Progenitor cell of endocrine pancreas (in vitro differentiated cells): ENCODE results near the gene HSD17B8. TPM values are rescaled to one million over a fixed set of nuclear protein-coding genes. Genes with fewer than 3 reads are reported as not detected.

Source experiments
- DNase-seq: peaks from one replicate; pipeline ENCODE4 v3.0.0; 2021; ENCODE audit warnings: low spot score; ENCODE audit not compliant: unreplicated experiment
- H3K27ac Mint-ChIP-seq: 2 replicates; pipeline ENCODE4 v1.8.0; 2021; ENCODE audit warnings: mild to moderate bottlenecking, moderate library complexity, mixed read lengths
- H3K27me3 Mint-ChIP-seq: 2 replicates; pipeline ENCODE4 v1.8.0; 2021; ENCODE audit warnings: mixed read lengths
- H3K36me3 Mint-ChIP-seq: 2 replicates; pipeline ENCODE4 v1.8.0; 2022; ENCODE audit warnings: mixed read lengths; ENCODE audit not compliant: insufficient read depth
- H3K4me1 Mint-ChIP-seq: 2 replicates; pipeline ENCODE4 v1.8.0; 2021; ENCODE audit warnings: low read depth, mixed read lengths
- H3K4me3 Mint-ChIP-seq: 2 replicates; pipeline ENCODE4 v1.8.0; 2021; ENCODE audit warnings: low read depth, mild to moderate bottlenecking, moderate library complexity, mixed read lengths
- H3K9me3 Mint-ChIP-seq: 2 replicates; pipeline ENCODE4 v1.8.0; 2021; ENCODE audit warnings: low read depth, mixed read lengths
- total RNA-seq: library from RNA; stranded (reverse); gene quantifications from 2 replicates; pipeline ENCODE4 v1.2.1, GENCODE V29; 2021
- TF ChIP-seq, protein P1 (sequence below): fragments of 200-600 bp; sonication (generic); IDR thresholded peaks from one replicate; pipeline ENCODE4 v1.5.0; 2021; ENCODE audit warnings: antibody characterized with exemption, mild to moderate bottlenecking; ENCODE audit not compliant: unreplicated experiment

HSD17B8 gene
- total RNA-seq, 1 donor from 2014 or later: 9.2 TPM

DNA sequence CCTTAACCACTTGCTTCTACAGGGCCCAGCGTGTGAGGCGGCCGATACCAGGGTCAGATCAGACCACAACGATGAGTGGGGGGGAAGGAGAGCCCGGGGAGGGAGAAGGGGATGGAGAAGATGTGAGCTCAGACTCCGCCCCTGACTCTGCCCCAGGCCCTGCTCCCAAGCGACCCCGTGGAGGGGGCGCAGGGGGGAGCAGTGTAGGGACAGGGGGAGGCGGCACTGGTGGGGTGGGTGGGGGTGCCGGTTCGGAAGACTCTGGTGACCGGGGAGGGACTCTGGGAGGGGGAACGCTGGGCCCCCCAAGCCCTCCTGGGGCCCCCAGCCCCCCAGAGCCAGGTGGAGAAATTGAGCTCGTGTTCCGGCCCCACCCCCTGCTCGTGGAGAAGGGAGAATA lies 6.7 kb downstream of the HSD17B8 start:
- Mint-ChIP-seq H3K4me1 (peaks cover 22% of the 10 kb centered on the region), H3K4me3 (no peak overlapping the region)

DNA sequence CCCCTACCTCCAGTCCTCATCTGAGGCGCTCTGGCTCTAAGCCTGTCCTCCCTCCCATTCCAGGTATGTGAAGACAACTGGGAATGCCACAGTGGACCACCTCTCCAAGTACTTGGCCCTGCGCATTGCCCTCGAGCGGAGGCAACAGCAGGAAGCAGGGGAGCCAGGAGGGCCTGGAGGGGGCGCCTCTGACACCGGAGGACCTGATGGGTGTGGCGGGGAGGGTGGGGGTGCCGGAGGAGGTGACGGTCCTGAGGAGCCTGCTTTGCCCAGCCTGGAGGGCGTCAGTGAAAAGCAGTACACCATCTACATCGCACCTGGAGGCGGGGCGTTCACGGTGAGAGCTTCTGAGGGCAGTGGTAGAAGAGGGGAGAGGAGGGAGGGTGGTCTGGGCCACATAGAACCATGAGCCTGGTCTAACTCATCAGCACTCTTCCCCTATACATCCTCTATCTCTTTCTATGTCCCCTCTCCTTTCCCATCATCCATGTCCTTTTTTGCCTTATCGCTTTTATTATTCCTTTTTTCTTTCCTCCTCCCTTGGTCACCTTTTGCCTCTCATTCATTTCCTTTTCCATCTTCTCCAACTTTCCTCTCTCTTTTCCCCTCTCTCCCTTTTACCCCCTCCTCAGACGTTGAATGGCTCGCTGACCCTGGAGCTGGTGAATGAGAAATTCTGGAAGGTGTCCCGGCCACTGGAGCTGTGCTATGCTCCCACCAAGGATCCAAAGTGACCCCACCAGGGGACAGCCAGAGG lies 7.4 kb downstream of the HSD17B8 start:
- peaks cover 11% of the 10 kb centered on the region for H3K36me3 Mint-ChIP-seq
- TF ChIP-seq, protein P1, sequence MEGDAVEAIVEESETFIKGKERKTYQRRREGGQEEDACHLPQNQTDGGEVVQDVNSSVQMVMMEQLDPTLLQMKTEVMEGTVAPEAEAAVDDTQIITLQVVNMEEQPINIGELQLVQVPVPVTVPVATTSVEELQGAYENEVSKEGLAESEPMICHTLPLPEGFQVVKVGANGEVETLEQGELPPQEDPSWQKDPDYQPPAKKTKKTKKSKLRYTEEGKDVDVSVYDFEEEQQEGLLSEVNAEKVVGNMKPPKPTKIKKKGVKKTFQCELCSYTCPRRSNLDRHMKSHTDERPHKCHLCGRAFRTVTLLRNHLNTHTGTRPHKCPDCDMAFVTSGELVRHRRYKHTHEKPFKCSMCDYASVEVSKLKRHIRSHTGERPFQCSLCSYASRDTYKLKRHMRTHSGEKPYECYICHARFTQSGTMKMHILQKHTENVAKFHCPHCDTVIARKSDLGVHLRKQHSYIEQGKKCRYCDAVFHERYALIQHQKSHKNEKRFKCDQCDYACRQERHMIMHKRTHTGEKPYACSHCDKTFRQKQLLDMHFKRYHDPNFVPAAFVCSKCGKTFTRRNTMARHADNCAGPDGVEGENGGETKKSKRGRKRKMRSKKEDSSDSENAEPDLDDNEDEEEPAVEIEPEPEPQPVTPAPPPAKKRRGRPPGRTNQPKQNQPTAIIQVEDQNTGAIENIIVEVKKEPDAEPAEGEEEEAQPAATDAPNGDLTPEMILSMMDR: no peak
- peaks cover 20% of the 10 kb centered on the region for H3K4me1 Mint-ChIP-seq
- no peak overlapping the region for H3K4me3 Mint-ChIP-seq
- peaks cover 45% of the 10 kb centered on the region for H3K27me3 Mint-ChIP-seq
- no peak overlapping the region for H3K27ac Mint-ChIP-seq
- DNase-seq: no peak
- H3K9me3 Mint-ChIP-seq: no peaks in the 10 kb centered on the region

More for the DNA sequence above, 6.7 kb downstream of the HSD17B8 start:
- H3K9me3 Mint-ChIP-seq: no peaks in the 10 kb centered on the region
- peaks cover 44% of the 10 kb centered on the region for H3K27me3 Mint-ChIP-seq
- no peak for DNase-seq
- TF ChIP-seq, protein P1: no peak
- peaks cover 11% of the 10 kb centered on the region for H3K36me3 Mint-ChIP-seq
- H3K27ac Mint-ChIP-seq: no peak overlapping the region

DNA sequence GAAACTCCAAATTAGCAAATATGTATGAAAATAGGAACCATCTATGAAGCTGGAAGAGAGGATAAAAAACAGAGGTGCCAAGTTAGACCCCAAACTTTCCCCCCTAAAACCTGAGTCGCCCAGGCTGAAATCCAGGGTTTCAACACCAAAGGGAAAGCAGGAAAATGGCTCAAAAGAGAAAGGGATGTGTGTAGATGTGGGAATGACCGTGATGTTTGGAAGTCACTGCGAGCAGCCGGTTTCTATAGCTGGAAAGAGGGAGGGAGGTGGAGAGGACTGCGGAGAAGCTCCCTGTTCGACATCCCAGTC lies 8.4 kb downstream of the HSD17B8 start:
- Mint-ChIP-seq H3K27ac (peak overlapping the region; percentile 47), H3K36me3 (peaks cover 11% of the 10 kb centered on the region), H3K27me3 (peaks cover 53% of the 10 kb centered on the region), H3K9me3 (no peaks in the 10 kb centered on the region), H3K4me3 (peak overlapping the region; percentile 75), H3K4me1 (peaks cover 20% of the 10 kb centered on the region)
- TF ChIP-seq, protein P1: no peak
- DNase-seq: no peak

- Mint-ChIP-seq H3K27ac (peak overlapping the region; percentile 47), H3K4me3 (peak overlapping the region; percentile 75), H3K9me3 (no peaks in the 10 kb centered on the region), H3K4me1 (peaks cover 20% of the 10 kb centered on the region), H3K36me3 (peaks cover 11% of the 10 kb centered on the region), H3K27me3 (peaks cover 59% of the 10 kb centered on the region)
- DNase-seq: no peak
- TF ChIP-seq, protein P1: no peak
Observed at GRCh38 chr6:33213166-33213988, 8.9 kb downstream of the HSD17B8 start.

GRCh38 chr6:33213989-33214335 lies 9.5 kb downstream of the HSD17B8 start:
- no peak for DNase-seq
- Mint-ChIP-seq H3K9me3 (no peaks in the 10 kb centered on the region), H3K27ac (no peak overlapping the region), H3K4me1 (peaks cover 17% of the 10 kb centered on the region), H3K4me3 (peak overlapping the region; percentile 75), H3K27me3 (peaks cover 62% of the 10 kb centered on the region), H3K36me3 (peaks cover 11% of the 10 kb centered on the region)
- TF ChIP-seq, protein P1: no peak
